SK-N-SH treated with all-trans-retinoic acid at 6 μM for 48 hours (cell line): ENCODE measurements around the gene LILRA5.
"Not testable (repeated sequence)": the region's sequence is repeated elsewhere in the genome, so short reads cannot be mapped to it uniquely, and the experiment has no call there.

Experiments
- ATAC-seq: fragments of 200-7000 bp; cut with Tn5 transposase; 3 replicates; pipeline ENCODE4 v1.9.1; 2020; ENCODE audit warnings: mild to moderate bottlenecking, moderate library complexity
- ISL1 ChIP-seq: fragments of 250-450 bp; sonication (Bioruptor Pico); IDR thresholded peaks from 2 replicates; pipeline ENCODE4 v2.1.2; 2022; ENCODE audit warnings: mild to moderate bottlenecking, moderate library complexity
- PPARA ChIP-seq: fragments of 250-450 bp; sonication (Bioruptor Pico); IDR thresholded peaks from 2 replicates; pipeline ENCODE4 v1.5.0; 2020; ENCODE audit warnings: mild to moderate bottlenecking, borderline replicate concordance
- TOX ChIP-seq: fragments of 250-450 bp; sonication (Bioruptor Pico); IDR thresholded peaks from 2 replicates; pipeline ENCODE4 v1.8.0; 2021; ENCODE audit warnings: mild to moderate bottlenecking, moderate library complexity, borderline replicate concordance
- ZC3H10 ChIP-seq: fragments of 250-450 bp; sonication (Bioruptor Pico); IDR thresholded peaks from 2 replicates; pipeline ENCODE4 v1.5.1; 2021; ENCODE audit warnings: mild to moderate bottlenecking, moderate library complexity
- ZFP3 ChIP-seq: fragments of 250-450 bp; sonication (Bioruptor Pico); IDR thresholded peaks from 2 replicates; pipeline ENCODE4 v1.5.0; 2020; ENCODE audit warnings: mild to moderate bottlenecking, moderate library complexity
- ZFP30 ChIP-seq: fragments of 450-650 bp; formaldehyde crosslinking; IDR thresholded peaks from 2 replicates; pipeline ENCODE4 v1.5.0; 2022; ENCODE audit warnings: mild to moderate bottlenecking, moderate library complexity
- ZNF565 ChIP-seq: fragments of 450-650 bp; formaldehyde crosslinking; conservative IDR thresholded peaks from 2 replicates; pipeline ENCODE4 v1.5.0; 2020; ENCODE audit warnings: low read depth, mild to moderate bottlenecking, moderate library complexity
- ZNF70 ChIP-seq: fragments of 450-650 bp; formaldehyde crosslinking; IDR thresholded peaks from 2 replicates; pipeline ENCODE4 v1.5.0; 2020; ENCODE audit warnings: mild to moderate bottlenecking, moderate library complexity
- ZNF8 ChIP-seq: fragments of 450-650 bp; formaldehyde crosslinking; IDR thresholded peaks from 2 replicates; pipeline ENCODE4 v1.5.0; 2020; ENCODE audit warnings: mild to moderate bottlenecking, moderate library complexity
- TF ChIP-seq, protein P1 (sequence below): fragments of 250-450 bp; sonication (Bioruptor Pico); IDR thresholded peaks from 2 replicates; pipeline ENCODE4 v1.5.0; 2020; ENCODE audit warnings: mild to moderate bottlenecking, moderate library complexity
- TF ChIP-seq, protein P2 (sequence below): fragments of 250-450 bp; sonication (Bioruptor Pico); IDR thresholded peaks from 2 replicates; pipeline ENCODE4 v1.8.0; 2020; ENCODE audit warnings: mild to moderate bottlenecking, moderate library complexity, borderline replicate concordance
- TF ChIP-seq, protein P3 (sequence below): fragments of 250-450 bp; sonication (Bioruptor Pico); IDR thresholded peaks from 2 replicates; pipeline ENCODE4 v1.5.1; 2020; ENCODE audit warnings: low read depth, mild to moderate bottlenecking, moderate library complexity

Gene LILRA5

DNA sequence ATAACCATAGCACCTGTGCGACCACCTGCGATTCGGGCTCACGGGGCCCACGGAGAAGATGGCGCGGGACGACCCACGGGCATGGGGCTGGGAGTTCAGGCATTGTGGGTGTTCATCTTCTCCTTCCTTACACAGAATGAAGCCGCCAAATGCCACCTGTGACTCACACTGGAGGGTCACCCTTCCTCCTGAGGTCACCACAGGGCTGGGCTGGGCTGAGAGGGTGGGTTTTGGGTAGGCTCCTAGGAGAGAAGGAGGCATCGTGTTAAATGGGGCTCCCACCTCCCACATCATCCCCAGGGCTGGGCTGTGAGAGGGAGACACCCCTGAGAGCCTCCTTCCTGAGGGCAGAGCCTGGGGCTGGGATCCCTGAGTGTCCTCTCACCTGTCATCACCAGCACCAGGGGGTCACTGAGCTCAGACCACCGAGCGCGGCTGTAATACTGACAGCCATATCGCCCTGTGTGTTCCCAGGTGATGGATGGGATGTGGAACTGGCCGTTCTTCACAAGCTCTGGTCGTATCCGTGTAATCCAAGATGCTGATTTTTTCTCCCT, 33.5 kb downstream of the LILRA5 start (continued):
- no peak for TF ChIP-seq ZFP3 (CRISPR knock-in tag)

DNA sequence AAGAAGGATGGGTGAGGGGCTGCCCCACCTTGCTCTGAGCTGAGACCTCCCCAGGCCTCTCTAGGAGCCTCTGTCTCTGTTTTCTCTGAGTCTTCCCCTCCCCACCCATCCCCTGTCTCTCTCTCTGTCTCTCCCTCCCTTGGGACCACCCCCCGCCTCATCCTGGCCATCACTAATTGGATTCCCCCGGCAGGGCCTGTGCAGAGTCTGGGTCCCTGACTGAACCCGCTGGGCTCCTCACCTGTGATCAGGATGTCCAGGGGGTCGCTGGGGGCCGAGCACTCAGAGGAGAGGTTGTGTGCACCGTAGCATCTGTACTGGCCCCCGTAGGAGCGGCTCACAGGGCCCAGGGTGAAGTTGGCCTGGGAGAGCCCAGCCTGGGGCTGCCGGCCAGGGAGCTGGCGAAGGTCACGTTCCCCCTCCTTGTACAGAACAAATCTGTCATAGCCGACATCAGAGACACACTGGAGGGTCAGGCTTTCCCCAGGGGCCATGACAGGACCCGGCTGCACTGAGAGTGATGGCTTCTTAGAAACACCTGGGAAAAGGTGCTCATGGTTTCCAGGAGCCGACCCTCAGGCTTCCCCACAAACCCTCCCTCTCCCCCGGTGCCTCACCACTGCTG, 34.3 kb downstream of the LILRA5 start:
- ATAC-seq: not testable (repeated sequence)

DNA sequence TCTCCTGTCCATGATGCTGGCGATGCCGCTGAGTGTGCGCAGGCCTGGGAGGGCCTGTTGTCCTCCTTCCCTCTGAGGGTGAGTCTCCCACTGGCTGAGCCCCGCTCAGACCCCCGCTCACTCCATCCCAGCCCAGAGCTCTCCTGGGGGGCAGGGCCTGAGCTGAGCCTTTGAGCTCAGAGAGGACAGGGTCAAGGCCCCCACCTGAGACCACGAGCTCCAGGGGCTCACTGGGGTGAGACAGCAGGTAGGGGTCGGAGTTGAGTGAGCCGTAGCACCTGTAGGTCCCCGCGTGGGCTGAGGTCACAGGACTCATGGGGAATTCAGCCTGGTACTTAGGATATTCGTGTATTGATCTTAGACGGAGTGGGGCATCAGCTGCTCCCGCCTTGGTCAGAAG, 34.9 kb downstream of the LILRA5 start:
- not testable (repeated sequence) for ATAC-seq

DNA sequence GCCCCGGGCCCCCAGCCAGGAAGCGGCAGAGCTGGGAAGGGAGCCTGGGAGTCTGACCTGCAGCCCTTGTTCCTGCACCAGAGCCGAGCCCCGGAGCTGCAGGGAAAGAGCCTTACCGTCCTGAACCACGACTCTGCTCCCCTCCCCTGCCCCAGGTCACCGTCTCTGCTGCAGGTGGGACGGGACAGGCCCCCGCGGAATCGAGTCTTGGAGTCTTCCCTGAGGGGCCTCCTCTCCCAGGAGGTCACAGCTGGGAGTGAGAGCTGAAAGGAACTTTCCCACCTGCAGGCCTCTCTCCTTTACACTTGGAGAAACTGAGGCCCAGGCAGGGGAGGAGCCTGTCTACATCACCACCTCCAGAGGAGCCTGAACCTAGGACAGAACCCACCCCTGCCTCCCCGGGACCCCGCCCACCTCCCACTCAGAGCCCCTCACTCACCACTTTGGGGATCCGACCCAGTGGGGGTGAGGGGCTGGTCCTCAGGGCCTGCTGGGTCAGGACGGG, 35.8 kb downstream of the LILRA5 start:
- not testable (repeated sequence) for ATAC-seq

DNA sequence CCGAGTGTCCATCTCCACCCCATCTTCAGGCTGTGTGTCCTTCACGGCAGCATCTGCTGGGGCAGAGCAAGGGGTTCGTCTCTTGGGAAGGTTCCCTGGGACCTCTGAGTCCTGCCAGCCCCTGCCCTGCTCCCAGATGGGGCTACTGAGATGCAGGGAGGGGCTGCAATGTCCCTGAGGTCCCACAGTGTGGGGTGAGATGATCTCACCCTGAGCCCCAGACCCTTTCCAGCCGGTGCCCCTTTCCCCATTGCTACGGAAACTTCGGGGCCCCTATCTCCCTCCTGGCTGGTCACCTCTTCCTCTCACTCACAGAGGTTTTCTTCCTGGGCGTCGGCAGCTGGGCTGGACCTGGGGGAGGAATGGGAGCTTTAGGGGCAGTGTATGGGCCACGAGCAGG, 37.0 kb downstream of the LILRA5 start:
- TF ChIP-seq TOX (CRISPR knock-in tag): no peak
- ATAC-seq: no peak

DNA sequence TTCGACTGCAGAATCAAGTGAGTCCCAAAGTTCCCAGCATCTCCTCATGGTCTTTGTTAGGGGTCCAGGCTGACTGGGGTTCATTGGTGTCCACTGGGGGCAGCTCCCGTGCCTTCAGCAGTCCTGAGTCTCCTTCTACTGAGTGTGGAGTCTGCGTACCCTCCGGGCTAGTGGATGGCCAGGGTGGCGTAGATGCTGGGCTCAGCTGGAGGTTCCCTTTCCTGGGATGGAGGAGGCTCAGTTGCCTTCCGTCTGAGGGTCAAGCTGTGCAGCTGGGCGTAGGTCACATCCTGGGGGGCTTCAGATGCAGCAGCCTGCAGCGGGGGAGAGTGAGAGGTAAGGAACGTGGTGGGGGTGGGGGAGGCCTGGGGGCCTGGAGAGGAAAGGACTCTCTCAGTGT, 38.5 kb downstream of the LILRA5 start:
- ATAC-seq: not testable (repeated sequence)

DNA sequence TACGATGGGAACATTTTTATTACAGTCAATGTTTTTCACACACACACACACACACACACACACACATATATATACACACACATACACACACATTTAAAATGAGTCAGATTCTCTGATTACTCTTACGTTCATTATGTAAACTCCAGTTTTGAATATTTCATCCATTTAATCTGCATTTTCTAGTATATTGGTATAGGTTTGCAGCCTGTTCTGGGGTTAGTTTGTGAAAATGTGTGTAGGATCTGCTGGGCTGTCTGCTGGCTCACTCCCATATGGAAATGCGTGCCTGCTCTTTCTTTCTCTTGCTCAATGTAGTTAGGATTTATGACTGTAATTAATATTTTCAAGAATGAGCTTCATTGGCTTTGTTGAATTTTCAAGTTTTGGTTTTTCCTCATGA, 39.1 kb downstream of the LILRA5 start:
- TF ChIP-seq ZNF8 (CRISPR knock-in tag) (no peak), ZC3H10 (no peak), PPARA (CRISPR knock-in tag) (no peak), ISL1 (CRISPR knock-in tag) (no peak)
- TF ChIP-seq, protein P1, sequence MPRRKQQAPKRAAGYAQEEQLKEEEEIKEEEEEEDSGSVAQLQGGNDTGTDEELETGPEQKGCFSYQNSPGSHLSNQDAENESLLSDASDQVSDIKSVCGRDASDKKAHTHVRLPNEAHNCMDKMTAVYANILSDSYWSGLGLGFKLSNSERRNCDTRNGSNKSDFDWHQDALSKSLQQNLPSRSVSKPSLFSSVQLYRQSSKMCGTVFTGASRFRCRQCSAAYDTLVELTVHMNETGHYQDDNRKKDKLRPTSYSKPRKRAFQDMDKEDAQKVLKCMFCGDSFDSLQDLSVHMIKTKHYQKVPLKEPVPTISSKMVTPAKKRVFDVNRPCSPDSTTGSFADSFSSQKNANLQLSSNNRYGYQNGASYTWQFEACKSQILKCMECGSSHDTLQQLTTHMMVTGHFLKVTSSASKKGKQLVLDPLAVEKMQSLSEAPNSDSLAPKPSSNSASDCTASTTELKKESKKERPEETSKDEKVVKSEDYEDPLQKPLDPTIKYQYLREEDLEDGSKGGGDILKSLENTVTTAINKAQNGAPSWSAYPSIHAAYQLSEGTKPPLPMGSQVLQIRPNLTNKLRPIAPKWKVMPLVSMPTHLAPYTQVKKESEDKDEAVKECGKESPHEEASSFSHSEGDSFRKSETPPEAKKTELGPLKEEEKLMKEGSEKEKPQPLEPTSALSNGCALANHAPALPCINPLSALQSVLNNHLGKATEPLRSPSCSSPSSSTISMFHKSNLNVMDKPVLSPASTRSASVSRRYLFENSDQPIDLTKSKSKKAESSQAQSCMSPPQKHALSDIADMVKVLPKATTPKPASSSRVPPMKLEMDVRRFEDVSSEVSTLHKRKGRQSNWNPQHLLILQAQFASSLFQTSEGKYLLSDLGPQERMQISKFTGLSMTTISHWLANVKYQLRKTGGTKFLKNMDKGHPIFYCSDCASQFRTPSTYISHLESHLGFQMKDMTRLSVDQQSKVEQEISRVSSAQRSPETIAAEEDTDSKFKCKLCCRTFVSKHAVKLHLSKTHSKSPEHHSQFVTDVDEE: no peak
- no peak for ATAC-seq

DNA sequence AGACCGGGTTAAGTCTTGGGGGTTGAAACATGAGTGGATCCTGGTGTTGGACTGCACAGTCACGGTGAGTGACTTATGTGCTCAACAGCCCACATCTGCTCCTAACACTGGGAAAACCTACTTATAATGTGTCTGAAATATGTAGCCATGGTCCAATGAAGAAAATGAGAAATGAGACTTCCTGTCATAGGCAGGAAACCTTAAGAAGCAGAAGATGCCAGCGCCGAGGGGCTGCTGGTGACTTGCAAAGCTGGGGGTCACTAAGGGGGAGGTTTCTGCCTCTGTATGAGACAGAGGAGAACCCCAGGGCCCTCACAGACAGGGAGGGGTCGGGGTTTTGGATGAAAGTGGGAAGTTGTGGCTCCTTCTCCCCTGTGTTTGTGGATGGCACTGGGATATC, 40.8 kb downstream of the LILRA5 start:
- ATAC-seq: not testable (repeated sequence)

DNA sequence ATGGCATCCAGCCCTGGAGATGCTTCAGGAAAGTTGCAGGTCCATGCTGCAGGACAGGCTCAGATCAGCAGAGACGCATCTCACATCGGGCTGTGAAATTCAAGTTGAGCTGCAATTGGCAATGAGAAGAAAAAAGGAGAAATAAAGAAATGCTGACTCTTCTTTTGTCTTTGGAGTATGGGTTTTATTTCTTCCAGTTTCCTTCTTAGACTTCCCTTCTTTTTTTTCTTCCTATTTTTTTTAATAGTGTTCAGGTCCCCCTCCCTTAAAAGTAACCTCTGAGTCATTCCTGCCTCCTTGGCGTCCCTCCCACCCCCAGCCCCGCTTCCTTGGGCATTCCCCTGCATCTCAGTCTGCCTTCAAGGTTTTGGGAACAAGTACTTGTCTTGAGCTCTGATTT, 41.4 kb downstream of the LILRA5 start:
- not testable (repeated sequence) for ATAC-seq

DNA sequence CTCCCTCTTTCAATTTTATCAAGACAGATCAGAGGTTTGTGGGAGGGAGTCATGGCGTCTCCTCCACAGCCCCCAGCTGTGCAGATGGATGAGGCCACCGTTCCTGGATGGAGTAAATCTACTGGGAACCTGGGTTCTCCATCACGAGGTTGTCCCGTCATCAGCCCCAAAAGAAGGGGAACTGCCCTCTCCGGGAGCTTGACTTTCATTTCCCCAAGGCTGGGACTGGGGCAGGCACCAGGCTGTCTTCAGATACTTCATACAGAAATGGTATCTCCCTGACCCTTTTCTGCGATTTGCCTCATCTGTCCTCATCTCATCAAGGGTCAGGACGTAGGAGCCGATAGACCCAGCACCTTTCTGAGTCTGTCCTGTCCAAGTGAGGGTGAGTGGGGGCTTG, 41.9 kb downstream of the LILRA5 start:
- no peak for ATAC-seq
- TF ChIP-seq ZFP30 (CRISPR knock-in tag): no peak
- TF ChIP-seq, protein P2, sequence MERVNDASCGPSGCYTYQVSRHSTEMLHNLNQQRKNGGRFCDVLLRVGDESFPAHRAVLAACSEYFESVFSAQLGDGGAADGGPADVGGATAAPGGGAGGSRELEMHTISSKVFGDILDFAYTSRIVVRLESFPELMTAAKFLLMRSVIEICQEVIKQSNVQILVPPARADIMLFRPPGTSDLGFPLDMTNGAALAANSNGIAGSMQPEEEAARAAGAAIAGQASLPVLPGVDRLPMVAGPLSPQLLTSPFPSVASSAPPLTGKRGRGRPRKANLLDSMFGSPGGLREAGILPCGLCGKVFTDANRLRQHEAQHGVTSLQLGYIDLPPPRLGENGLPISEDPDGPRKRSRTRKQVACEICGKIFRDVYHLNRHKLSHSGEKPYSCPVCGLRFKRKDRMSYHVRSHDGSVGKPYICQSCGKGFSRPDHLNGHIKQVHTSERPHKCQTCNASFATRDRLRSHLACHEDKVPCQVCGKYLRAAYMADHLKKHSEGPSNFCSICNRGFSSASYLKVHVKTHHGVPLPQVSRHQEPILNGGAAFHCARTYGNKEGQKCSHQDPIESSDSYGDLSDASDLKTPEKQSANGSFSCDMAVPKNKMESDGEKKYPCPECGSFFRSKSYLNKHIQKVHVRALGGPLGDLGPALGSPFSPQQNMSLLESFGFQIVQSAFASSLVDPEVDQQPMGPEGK (CRISPR knock-in tag): no peak
- TF ChIP-seq ZNF565 (CRISPR knock-in tag): no peak
- TF ChIP-seq, protein P3, sequence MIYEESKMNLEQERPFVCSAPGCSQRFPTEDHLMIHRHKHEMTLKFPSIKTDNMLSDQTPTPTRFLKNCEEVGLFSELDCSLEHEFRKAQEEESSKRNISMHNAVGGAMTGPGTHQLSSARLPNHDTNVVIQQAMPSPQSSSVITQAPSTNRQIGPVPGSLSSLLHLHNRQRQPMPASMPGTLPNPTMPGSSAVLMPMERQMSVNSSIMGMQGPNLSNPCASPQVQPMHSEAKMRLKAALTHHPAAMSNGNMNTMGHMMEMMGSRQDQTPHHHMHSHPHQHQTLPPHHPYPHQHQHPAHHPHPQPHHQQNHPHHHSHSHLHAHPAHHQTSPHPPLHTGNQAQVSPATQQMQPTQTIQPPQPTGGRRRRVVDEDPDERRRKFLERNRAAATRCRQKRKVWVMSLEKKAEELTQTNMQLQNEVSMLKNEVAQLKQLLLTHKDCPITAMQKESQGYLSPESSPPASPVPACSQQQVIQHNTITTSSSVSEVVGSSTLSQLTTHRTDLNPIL (CRISPR knock-in tag): no peak
- TF ChIP-seq ZNF70 (CRISPR knock-in tag): no peak
